ENCODE measurements around the gene LYPLA2.
"Not testable (repeated sequence)": the region's sequence is repeated elsewhere in the genome, so short reads cannot be mapped to it uniquely, and the experiment has no call there.

The LYPLA2 gene

DNA sequence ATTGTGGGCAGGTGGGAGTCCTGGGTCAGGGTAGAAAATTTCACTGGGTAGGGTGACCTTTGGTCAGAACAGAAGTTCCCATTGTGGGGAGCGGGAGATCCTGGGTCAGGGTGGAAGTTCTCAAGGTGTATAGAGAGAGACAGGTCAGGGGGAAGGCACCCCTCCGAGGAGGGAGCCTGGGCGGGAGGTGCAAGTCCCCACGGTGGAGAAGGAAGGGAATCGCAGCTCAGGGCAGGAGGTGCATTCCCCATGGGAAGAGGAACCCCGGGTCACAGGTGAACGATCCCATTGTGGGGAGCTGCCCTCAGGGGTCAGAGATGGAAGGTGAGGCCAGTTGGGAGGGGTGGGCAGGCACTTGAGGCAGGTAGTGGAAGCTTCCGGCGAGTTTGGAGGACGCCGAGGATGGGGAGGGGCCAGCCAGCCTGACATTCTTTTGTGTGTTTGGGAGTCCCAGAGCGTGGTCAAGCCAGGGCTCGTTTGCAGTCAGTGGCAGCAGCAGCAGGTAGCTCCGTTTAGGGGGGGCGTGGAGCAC is 637 bp downstream of the LYPLA2 start:
- peaks cover 36% of the 10 kb centered on the region for H3K36me3 ChIP-seq (ENCODE audit: insufficient read depth, low read length)
- peaks cover 17% of the 10 kb centered on the region for H3K4me1 ChIP-seq (ENCODE audit: insufficient read depth, low read length)
- no peaks in the 10 kb centered on the region for H3K9me3 ChIP-seq (ENCODE audit: low read length)
- no peak overlapping the region for H2AFZ ChIP-seq (ENCODE audit: low read depth, low read length)
- peak overlapping the region; percentile 99 for H3K4me3 ChIP-seq (ENCODE audit: low read length)
- H3K27me3 ChIP-seq (ENCODE audit: insufficient read depth, low read length) = no peaks in the 10 kb centered on the region

DNA sequence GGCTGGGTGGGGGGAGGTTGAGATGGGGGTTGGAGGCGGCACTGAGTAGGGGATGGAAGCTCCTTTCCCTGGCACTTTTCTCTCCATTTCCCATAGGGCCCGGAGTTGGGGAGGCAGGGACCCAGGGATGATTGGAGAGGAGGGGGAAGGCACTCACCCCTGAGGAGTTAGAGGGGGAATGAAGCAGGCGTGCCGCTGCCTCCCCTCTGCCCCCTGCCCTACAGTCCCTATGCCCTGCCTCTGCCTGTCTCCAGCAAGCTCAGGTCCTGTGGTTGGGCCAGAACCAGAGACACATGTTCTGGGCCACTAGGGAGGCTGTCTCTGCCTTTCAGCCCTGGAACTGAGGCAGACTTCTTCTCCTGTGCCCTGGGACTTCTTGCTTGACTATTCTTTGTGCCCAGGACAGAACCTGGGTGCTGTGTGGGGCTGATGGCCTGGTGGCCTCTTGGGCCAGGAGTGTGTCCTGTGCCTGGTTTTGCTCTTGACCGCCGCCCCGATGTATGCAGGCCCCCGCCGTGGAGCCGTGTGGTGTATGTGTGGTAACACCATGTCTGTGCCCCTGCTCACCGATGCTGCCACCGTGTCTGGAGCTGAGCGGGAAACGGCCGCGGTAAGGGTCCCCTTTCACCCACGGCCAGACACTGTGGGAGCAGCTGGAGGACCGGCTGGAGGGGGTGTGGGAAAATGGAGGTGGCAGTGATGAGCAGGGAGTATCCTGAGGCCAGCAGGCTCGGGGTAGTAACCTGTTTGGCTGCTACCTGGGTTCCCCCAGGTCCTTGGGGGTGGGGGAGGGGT is 1.4 kb downstream of the LYPLA2 start:
- no peaks in the 10 kb centered on the region for H3K27me3 ChIP-seq (ENCODE audit: insufficient read depth, low read length)
- no peak overlapping the region for H2AFZ ChIP-seq (ENCODE audit: low read depth, low read length)
- peaks cover 17% of the 10 kb centered on the region for H3K4me1 ChIP-seq (ENCODE audit: insufficient read depth, low read length)
- peaks cover 36% of the 10 kb centered on the region for H3K36me3 ChIP-seq (ENCODE audit: insufficient read depth, low read length)
- peak overlapping the region; percentile 99 for H3K4me3 ChIP-seq (ENCODE audit: low read length)
- H3K9me3 ChIP-seq (ENCODE audit: low read length) = no peaks in the 10 kb centered on the region

- no peak overlapping the region for H2AFZ ChIP-seq (ENCODE audit: low read depth, low read length)
- H3K36me3 ChIP-seq (ENCODE audit: insufficient read depth, low read length) = peaks cover 38% of the 10 kb centered on the region
- H3K9me3 ChIP-seq (ENCODE audit: low read length) = no peaks in the 10 kb centered on the region
- peaks cover 17% of the 10 kb centered on the region for H3K4me1 ChIP-seq (ENCODE audit: insufficient read depth, low read length)
- peak overlapping the region; percentile 99 for H3K4me3 ChIP-seq (ENCODE audit: low read length)
- no peaks in the 10 kb centered on the region for H3K27me3 ChIP-seq (ENCODE audit: insufficient read depth, low read length)
These were observed 2.3 kb downstream of the LYPLA2 start for GRCh38 chr1:23793018-23793781.

- Histone ChIP-seq H3K36me3 (ENCODE audit: insufficient read depth, low read length) (peaks cover 37% of the 10 kb centered on the region), H3K4me3 (ENCODE audit: low read length) (no peak overlapping the region), H3K4me1 (ENCODE audit: insufficient read depth, low read length) (peaks cover 18% of the 10 kb centered on the region), H2AFZ (ENCODE audit: low read depth, low read length) (no peak overlapping the region), H3K9me3 (ENCODE audit: low read length) (no peaks in the 10 kb centered on the region), H3K27me3 (ENCODE audit: insufficient read depth, low read length) (no peaks in the 10 kb centered on the region)
These were observed 3.2 kb downstream of the LYPLA2 start for GRCh38 chr1:23793861-23794731.

DNA sequence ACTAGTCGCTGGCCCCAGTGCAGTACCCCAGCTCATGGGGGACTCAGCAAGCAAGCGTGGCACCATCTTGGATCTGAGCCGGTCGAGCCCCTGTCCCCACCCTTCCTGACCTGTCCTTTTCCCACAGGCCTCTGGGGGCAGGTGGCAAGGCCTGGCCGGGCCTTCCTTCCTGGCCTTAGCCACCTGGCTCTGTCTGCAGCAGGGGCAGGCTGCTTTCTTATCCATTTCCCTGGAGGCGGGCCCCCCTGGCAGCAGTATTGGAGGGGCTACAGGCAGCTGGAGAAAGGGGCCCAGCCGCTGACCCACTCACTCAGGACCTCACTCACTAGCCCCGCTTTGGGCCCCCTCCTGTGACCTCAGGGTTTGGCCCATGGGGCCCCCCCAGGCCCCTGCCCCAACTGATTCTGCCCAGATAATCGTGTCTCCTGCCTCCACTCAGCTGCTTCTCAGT is 3.8 kb downstream of the LYPLA2 start:
- peaks cover 36% of the 10 kb centered on the region for H3K36me3 ChIP-seq (ENCODE audit: insufficient read depth, low read length)
- H2AFZ ChIP-seq (ENCODE audit: low read depth, low read length) = not testable (repeated sequence)

DNA sequence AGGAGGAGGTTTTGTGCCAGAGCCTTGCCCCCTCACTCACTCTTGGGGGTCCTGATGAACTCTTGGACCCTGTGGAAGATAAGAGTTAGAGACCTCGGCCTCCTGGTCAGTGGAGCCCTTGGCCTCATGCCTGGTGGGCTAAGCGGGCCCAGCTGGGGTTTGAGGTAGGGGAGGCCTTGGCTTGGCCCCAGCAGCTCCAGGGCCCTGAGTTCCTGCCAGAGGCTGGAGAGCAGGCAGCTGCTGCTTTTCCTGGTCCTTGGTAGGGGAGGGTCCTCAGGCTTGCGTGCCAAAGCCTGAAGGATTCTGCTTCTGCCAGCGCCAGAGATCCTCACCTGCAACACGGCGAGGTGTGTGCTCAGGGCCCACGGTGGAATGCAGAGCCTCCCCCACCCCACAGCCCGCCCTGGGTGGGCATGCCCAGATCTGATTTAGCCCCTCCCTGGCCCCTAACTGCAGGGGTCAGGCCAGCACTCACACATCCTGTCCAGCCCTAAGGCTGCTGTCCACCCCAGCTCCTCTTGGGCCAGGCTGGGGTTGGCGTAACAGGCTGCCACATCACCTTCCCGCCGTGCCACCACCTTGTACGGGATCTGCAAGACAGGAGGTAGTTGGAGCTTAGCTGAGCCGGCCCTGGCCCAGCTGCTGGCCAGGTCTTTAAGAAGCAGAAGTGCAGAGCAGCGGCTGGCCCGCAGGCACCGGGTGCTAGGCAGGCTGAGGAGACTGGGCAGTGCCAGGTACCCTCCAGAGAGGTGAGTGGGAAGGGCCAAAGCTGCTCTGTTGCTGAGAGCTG is 4.9 kb downstream of the LYPLA2 start:
- Histone ChIP-seq H3K27me3 (ENCODE audit: insufficient read depth, low read length) (no peaks in the 10 kb centered on the region), H2AFZ (ENCODE audit: low read depth, low read length) (no peak overlapping the region), H3K9me3 (ENCODE audit: low read length) (no peaks in the 10 kb centered on the region), H3K36me3 (ENCODE audit: insufficient read depth, low read length) (peaks cover 36% of the 10 kb centered on the region), H3K4me1 (ENCODE audit: insufficient read depth, low read length) (peaks cover 21% of the 10 kb centered on the region), H3K4me3 (ENCODE audit: low read length) (no peak overlapping the region)

More for the DNA sequence above, 3.8 kb downstream of the LYPLA2 start:
- peaks cover 24% of the 10 kb centered on the region for H3K4me1 ChIP-seq (ENCODE audit: insufficient read depth, low read length)
- not testable (repeated sequence) for H3K4me3 ChIP-seq (ENCODE audit: low read length); H3K27me3 ChIP-seq (ENCODE audit: insufficient read depth, low read length); H3K9me3 ChIP-seq (ENCODE audit: low read length)

- peaks cover 23% of the 10 kb centered on the region for H3K4me1 ChIP-seq (ENCODE audit: insufficient read depth, low read length)
- no peaks in the 10 kb centered on the region for H3K27me3 ChIP-seq (ENCODE audit: insufficient read depth, low read length)
- H3K4me3 ChIP-seq (ENCODE audit: low read length) = no peak overlapping the region
- H3K9me3 ChIP-seq (ENCODE audit: low read length) = no peaks in the 10 kb centered on the region
- no peak overlapping the region for H2AFZ ChIP-seq (ENCODE audit: low read depth, low read length)
- peaks cover 36% of the 10 kb centered on the region for H3K36me3 ChIP-seq (ENCODE audit: insufficient read depth, low read length)
These were observed 5.7 kb downstream of the LYPLA2 start for GRCh38 chr1:23796466-23797271.

GRCh38 chr1:23797478-23798448 is 6.8 kb downstream of the LYPLA2 start:
- Histone ChIP-seq H3K27me3 (ENCODE audit: insufficient read depth, low read length) (no peaks in the 10 kb centered on the region), H2AFZ (ENCODE audit: low read depth, low read length) (no peak overlapping the region), H3K36me3 (ENCODE audit: insufficient read depth, low read length) (peaks cover 36% of the 10 kb centered on the region), H3K4me3 (ENCODE audit: low read length) (no peak overlapping the region), H3K4me1 (ENCODE audit: insufficient read depth, low read length) (peaks cover 14% of the 10 kb centered on the region), H3K9me3 (ENCODE audit: low read length) (no peaks in the 10 kb centered on the region)

- Histone ChIP-seq H3K4me3 (ENCODE audit: low read length) (peak overlapping the region; percentile 91), H3K27me3 (ENCODE audit: insufficient read depth, low read length) (no peaks in the 10 kb centered on the region), H3K36me3 (ENCODE audit: insufficient read depth, low read length) (peaks cover 28% of the 10 kb centered on the region), H2AFZ (ENCODE audit: low read depth, low read length) (no peak overlapping the region), H3K4me1 (ENCODE audit: insufficient read depth, low read length) (peaks cover 14% of the 10 kb centered on the region), H3K9me3 (ENCODE audit: low read length) (no peaks in the 10 kb centered on the region)
These were observed 7.8 kb downstream of the LYPLA2 start for GRCh38 chr1:23798662-23799142.

DNA sequence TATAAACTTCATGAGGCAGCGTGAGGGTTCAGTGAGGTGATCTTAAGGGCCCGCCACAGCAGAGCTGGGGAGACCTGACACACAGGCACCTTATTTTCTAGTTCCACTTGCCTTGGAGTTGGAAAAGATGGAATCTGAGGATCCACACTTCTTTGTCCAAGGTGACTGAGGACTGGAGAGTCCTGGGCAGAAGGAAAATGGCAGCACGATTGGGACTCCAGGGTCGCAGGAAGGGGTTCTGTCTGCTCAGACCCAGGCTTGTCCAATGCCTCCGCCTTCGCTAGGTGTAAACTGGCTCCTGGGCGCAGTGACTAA is 8.3 kb downstream of the LYPLA2 start:
- peaks cover 14% of the 10 kb centered on the region for H3K4me1 ChIP-seq (ENCODE audit: insufficient read depth, low read length)
- peak overlapping the region; percentile 91 for H3K4me3 ChIP-seq (ENCODE audit: low read length)
- H2AFZ ChIP-seq (ENCODE audit: low read depth, low read length) = no peak overlapping the region
- peaks cover 32% of the 10 kb centered on the region for H3K36me3 ChIP-seq (ENCODE audit: insufficient read depth, low read length)
- no peaks in the 10 kb centered on the region for H3K9me3 ChIP-seq (ENCODE audit: low read length)
- no peaks in the 10 kb centered on the region for H3K27me3 ChIP-seq (ENCODE audit: insufficient read depth, low read length)

All from neuron (in vitro differentiated cells).